ENCODE data around the gene WDFY2. TPM values are rescaled to one million over a fixed set of nuclear protein-coding genes. Genes with fewer than 3 reads are reported as not detected.

The WDFY2 gene
- total RNA-seq, 2 donors from 2014 or later: 25.7 to 31.9 TPM

DNA sequence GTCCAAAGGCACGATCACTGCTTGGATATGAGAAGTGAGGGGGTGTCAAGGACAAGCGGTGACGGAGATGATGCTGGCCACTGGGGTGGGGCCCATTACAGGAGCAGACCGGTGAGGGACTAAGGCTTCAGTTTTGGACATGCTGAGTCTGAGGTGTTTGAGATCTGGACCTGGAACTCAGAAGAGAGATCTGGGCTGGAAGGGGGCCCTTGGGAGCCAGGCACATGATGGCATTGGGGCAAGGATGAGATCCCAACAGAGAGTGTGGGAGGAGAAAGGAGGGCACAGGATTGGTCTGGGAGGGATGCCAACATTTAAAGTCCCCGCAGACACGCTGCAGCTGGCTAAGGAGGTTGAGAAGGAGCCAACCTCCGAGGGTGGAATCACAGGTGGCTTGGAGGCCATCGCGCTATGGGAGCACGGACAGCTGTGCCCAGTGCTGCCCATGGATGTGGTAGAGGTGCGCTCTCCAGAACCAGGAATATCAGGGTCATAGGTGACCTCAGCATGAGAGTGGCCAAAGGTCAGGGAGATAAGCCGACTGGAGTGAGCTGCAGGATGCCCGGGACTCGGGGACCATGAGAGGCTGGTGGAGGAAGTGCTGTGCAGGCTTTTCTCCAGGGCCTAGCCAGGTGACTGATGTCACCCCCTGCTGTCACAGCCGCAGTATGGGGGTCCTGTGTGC is 197.9 kb downstream of the WDFY2 start:
- Histone ChIP-seq H3K4me1 (peaks cover 97% of the 10 kb centered on the region), H3K27me3 (no peaks in the 10 kb centered on the region), H3K4me3 (no peak overlapping the region), H3K9me3 (no peaks in the 10 kb centered on the region), H3K36me3 (replicated peaks in 1 of 2; ENCODE audit: insufficient read depth in 1 of 2, low read depth in 2 of 2) (no peaks in the 10 kb centered on the region), H3K27ac (peak overlapping the region; percentile 89 to 95 (median 90))
- peak in 2 of 3 donors; percentile 51 to 64 for TF ChIP-seq POLR2A (IDR thresholded peaks at IDR 0.05)
- TF ChIP-seq CTCF (IDR thresholded peaks at IDR 0.05): no peak
- 27 to 31% methylated on average over 14 to 15 of the region's 15 CpGs for WGBS, 2 donors
- intact Hi-C loops (cut with DNase I): no loop called here
- peak; percentile 95 to 97 (median 96) for DNase-seq
- peak; percentile 84 for ATAC-seq

- no peaks in the 10 kb centered on the region for H3K9me3 ChIP-seq
- no peaks in the 10 kb centered on the region for H3K36me3 ChIP-seq (replicated peaks in 1 of 2; ENCODE audit: insufficient read depth in 1 of 2, low read depth in 2 of 2)
- no peak for ATAC-seq
- 56 to 61% methylated on average over 9 of the region's 9 CpGs for WGBS, 2 donors
- H3K4me3 ChIP-seq: no peak overlapping the region
- H3K27ac ChIP-seq: peak overlapping the region; percentile 89 to 95 (median 90)
- no peaks in the 10 kb centered on the region for H3K27me3 ChIP-seq
- DNase-seq: peak in 2 of 4 donors; percentile 32 to 62
- intact Hi-C loops (cut with DNase I): no loop called here
- TF ChIP-seq POLR2A (IDR thresholded peaks at IDR 0.05): no peak
- TF ChIP-seq CTCF (IDR thresholded peaks at IDR 0.05): no peak
- H3K4me1 ChIP-seq: peaks cover 94% of the 10 kb centered on the region
These were observed 199.3 kb downstream of the WDFY2 start for GRCh38 chr13:51783428-51784094.

GRCh38 chr13:51784097-51784496 is 199.8 kb downstream of the WDFY2 start:
- WGBS, 2 donors: 57 to 100% methylated on average over 1 of the region's 1 CpG
- Histone ChIP-seq H3K9me3 (no peaks in the 10 kb centered on the region), H3K4me1 (peaks cover 94% of the 10 kb centered on the region), H3K27ac (peak overlapping the region; percentile 80 to 95 (median 90)), H3K36me3 (replicated peaks in 1 of 2; ENCODE audit: insufficient read depth in 1 of 2, low read depth in 2 of 2) (no peaks in the 10 kb centered on the region), H3K4me3 (no peak overlapping the region), H3K27me3 (no peaks in the 10 kb centered on the region)
- ATAC-seq (no peak), DNase-seq (peak in 1 of 4 donors; percentile 45)
- TF ChIP-seq CTCF (IDR thresholded peaks at IDR 0.05): no peak
- TF ChIP-seq POLR2A (IDR thresholded peaks at IDR 0.05): no peak
- intact Hi-C loops (cut with DNase I): no loop called here

GRCh38 chr13:51785712-51786424 is 201.6 kb downstream of the WDFY2 start:
- intact Hi-C loops (cut with DNase I): no loop called here
- no peak overlapping the region for H3K4me3 ChIP-seq
- ATAC-seq: no peak

More at GRCh38 chr13:51785712-51786424, 201.6 kb downstream of the WDFY2 start:
- Histone ChIP-seq H3K4me1 (peaks cover 89% of the 10 kb centered on the region), H3K36me3 (replicated peaks in 1 of 2; ENCODE audit: insufficient read depth in 1 of 2, low read depth in 2 of 2) (no peaks in the 10 kb centered on the region), H3K9me3 (no peaks in the 10 kb centered on the region), H3K27me3 (no peaks in the 10 kb centered on the region), H3K27ac (peak overlapping the region; percentile 80 to 95 (median 90))
- WGBS, 2 donors: 17 to 20% methylated on average over 3 to 12 of the region's 12 CpGs
- peak; percentile 62 to 78 (median 75) for DNase-seq
- no peak for TF ChIP-seq POLR2A (IDR thresholded peaks at IDR 0.05)
- no peak for TF ChIP-seq CTCF (IDR thresholded peaks at IDR 0.05)

Measured in body of pancreas (tissue), 4 donors.